Dermis blood vessel endothelial cell (primary cell): ENCODE measurements around the gene TBC1D22A. TPM values are rescaled to one million over a fixed set of nuclear protein-coding genes. Genes with fewer than 3 reads are reported as not detected.
A peak's percentile ranks its signal among the peaks of the same experiment; 100 is the strongest.

Source experiments
- DNase-seq: peaks from one replicate; pipeline ENCODE4 v3.0.0; 2010
- total RNA-seq: library from RNA; depleted of rRNA; stranded (reverse); fragments of >200 nt; gene quantifications from 2 replicates; pipeline ENCODE4 v1.2.3, GENCODE V29; 2014

Gene TBC1D22A
- total RNA-seq, 1 donor from 2014 or later, result 19.4 TPM

DNA sequence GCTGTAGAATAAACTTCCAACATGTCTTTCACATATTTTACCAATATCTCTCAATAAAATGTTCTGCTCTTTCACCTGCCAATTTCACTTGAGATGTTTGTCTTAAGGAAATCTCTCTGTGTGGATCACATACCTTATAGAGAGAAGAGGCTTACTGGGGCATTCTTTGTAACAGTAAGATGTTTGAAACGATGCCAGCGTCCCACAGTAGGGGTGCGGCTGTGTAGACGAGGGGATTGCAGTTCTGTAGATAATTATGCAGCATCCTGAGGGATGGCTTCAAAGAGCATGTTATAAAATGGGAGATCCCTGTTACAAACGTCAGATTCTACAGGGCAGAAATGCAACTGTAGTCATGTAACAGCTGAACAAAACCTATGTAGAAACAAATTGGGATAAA is 200.0 kb downstream of the TBC1D22A start:
- no peak for DNase-seq

DNA sequence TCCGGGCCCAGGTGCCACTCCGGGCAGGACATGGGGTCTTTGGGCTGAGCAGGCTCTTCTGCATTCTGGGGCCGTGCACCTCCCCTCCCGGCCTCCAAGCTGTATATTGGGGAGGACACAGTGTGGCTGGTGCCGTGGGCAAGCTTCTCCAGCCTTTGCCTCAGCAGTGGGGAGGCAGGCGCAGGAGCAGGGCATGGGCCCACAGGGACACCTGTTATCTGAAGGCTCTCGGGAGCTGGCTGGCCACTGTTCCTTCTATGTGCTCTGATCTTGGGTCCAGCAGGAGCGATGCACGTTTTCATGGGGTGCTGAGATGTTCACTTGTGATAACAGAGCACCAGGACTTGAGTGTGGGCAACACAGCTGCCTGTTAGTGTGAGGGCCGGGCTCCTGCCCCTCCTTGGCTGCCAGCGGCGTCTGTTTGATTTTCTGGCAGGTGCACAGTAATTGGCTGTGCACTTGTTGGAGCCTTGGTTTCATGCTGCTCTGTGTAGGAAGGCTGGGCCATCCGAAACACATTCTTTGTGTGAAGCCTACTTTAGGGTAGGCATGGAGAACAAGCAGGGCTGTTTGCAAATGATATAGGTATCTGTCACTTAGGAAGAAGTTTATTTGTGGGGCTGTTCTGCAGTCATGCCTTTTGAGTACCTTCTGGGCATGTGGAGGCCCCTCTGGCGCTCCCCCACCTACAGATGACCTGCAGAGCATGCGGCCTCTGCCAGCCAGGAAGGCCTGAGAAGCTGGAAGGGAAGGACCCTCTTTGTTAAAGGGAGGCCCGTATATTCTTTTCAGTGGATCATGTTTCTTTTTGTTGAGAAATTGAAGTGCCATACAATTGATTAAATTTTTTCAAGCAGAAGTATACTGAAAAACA is 201.5 kb downstream of the TBC1D22A start:
- DNase-seq, result no peak

DNA sequence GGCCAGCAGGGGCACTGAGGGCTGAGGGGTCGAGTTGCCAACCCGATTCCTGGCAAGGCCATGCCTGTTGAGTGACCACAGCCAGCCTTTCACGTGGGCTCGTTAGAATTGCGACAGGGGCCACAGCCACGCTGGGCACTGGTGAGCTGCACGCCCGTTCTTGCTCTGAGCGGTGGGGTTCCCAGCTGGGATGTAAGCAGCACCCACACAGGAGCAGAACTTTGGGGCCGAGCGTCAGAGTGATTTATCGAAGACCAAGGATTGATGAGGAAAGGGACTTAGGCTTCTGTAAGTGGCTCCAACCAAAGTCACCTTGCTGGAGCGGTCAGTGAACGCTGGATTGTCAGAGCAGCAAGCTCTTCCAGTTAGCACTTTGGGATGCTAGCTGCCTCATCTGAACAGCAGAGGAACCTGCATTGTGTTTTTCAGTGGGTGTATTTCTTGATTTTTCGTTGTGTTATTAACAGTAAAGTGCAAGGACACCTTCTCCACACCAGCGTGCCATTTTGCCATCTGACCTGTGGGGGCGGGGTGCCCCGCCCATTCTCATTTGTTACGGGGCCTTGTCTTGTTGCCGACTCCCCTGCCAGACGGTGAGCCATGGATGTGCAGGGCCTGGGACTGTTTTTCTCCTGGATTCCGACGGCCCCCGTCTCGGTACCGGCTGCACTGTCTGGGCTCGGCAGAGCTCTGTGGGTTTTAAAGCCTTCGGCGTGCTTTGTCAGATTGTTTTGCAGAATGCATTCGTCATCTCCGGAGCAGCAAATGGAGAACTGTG is 202.5 kb downstream of the TBC1D22A start:
- no peak for DNase-seq

DNA sequence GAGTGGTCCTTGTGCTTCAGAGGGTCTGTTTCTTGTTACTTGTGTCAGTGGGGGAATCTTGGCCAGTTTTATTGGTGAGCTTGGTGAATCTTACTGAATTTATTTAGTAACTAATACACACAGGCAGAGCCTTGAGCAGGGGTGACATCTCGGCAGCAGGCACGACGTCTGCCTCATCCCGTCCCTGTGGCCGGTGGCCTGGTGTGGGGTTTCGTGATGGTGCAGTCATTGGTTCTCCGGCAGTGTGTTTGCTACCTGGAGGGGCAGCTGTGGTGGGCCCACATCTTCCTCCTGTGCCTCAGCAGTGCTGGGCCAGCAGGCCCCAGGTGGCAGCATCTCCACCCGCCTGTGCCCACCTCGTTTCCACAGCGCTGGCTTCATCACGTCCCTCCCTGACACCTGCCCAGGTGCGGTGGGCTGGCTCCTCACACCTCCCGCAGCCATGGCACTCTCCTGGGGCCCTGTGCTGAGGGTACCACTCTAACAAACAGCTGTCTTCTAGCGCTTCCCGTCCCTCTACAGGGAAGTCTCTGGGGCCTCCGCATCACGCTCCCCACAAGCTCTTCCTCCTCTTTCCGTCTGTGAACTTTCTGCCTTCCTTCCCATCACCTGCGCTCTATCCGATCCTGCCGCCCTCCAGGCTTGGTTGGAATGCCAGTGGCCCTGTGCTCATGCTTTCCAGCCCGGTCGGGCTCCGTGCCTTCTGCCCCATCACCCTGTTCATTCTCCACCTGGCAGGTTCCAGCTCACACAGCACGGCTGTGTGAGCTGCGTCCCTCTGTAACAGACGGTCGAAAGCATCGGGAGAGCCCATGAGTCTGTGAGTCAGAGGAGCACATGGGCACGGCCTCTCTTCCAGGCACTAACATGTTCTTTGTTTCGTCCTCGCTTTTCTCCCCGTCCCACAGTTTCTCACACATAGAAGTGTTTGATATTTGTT is 203.4 kb downstream of the TBC1D22A start:
- no peak for DNase-seq

DNA sequence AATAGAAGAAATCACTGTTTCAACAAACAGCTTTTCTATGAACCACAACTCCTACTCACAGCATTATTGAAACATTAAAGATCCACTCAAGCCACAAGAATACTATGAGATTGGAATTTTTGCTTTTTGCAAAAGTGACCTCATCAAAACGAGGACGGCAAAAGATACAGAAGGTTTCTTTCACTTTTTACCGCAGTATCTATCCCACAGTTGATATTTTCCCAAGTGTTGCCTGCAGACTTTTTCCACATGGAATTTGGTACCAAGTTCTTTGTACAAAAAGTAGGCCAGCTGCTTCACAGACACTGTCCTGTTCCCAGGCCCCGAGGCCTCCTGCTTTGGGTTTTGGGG is 204.0 kb downstream of the TBC1D22A start:
- DNase-seq, result no peak

DNA sequence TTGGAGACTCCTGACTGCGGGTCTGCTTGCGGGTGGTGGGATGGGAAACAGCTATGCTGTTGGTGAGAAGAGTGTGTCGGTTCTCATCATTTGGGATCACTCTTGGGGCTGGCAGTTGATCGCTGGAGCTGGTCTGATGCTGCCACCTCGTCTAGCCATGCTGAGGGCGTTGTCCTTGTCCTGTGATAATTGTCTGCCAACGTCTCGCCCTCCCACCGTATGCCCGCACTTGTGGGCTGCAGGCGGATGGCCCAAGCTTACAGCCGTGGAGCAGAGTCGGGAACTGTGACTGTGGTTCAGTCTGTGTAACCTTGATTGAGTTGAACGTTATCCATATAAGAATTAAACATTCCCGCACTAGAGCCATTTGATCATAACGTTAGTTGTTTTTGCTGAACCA is 204.4 kb downstream of the TBC1D22A start:
- no peak for DNase-seq

DNA sequence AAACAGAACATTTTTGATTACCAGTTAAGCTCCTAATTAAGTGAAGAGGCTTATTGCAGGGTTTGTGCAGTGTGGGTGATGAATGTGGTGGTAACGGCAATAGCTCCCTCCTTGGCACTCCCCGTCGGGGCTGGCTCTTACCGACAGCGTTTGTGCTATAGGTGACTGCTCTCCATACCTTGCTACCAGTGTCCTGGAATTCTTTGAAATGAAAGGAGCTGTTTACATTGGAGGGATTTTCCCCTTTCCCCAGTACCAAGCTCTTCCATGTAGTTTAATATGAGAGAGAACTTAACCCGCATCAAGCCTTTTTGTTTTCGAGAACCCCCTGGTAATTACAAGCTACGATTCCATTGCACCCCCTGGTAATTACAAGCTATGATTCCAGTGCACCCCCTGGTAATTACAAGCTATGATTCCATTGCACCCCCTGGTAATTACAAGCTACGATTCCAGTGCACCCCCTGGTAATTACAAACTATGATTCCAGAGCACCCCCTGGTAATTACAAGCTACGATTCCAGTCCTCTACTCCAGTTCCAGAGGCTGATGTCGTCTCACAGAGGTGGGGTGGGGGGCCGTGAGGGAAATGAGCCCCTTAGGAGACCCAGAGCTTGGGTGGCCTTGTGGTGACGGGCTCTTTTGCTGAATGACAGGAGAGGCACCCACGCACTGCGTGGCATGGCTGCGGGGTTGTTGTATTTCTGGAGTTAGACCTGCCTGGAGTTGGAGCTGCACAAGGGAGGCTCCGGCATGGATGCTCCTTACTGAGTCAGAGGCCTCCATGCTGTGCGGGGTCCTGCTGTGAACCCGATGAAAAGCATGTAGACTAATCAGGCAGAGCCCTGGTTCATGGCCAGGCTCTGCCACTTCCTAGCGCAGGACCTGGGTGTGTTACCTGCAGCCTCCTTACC is 205.3 kb downstream of the TBC1D22A start:
- no peak for DNase-seq

DNA sequence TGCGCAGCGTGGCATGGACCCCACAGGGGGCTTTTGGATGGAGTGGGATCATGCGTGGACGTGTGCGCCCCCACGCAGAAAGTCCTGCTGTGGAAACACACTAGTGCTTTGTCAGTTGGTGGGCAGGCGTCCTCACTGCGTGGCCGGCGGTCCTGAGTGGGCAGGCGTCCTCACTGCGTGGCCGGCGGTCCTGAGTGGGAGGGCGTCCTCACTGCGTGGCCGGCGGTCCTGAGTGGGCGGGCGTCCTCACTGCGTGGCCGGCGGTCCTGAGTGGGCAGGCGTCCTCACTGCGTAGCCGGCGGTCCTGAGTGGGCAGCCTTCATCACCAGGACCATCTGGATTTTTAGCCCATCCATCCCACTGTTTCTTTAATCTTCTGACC is 205.9 kb downstream of the TBC1D22A start:
- no peak for DNase-seq

DNA sequence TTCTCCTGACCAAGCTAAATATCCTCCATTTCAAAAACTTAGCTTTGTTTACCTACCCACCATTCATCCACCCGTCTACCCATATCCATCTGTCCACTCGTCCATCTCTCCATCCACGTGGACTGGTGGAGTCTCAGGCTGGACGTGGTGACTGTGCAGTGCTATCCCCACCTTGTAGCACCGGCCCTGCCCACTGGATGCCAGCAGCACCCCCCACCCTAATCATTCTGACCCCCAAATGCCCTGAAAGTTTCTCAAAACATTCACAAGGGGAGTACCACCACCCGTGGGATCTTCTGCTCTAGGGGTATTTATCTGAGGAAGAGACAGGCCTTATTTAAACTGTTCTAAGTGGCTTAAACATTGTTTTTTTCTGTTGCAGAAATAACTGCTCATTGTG is 206.4 kb downstream of the TBC1D22A start:
- no peak for DNase-seq

DNA sequence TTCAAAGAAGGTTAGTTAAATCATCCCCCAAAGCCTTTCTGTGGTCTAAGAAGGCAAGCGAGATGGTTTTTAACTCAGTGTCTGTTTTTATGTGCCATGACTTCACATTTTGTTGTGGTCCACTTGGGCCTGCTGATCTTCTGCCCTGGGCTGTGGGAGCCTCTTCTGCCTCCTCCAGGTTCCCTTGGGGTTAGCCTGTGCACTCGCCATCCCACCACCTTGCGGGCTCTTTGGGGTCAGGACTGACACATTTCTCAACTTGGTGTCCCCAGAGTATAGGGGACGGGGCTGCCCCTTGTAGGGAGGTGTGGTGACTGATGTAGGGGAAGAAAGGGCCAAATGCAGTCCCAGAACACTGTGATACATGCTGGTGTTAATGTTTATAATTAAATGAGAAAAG is 207.0 kb downstream of the TBC1D22A start:
- DNase-seq, result no peak

DNA sequence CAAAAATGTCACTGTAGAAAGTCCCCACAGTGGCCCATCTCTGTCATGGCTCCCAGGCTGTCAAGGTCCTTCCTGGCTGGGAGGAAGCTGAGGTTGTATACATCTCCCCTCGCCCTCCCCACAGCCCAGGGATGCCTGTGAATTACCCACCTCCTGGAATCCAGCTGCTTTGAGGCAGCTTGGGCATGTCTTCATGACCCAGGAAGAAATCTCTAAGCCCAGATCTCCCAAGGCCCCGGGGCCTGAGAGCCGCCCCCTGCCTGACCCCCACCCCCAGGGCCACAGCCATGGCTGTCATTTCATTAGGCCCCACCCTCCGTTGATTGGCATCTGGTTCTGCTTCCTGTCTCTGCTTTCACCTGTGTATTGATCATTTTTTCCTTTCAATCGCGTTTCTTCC is 207.5 kb downstream of the TBC1D22A start:
- no peak for DNase-seq

DNA sequence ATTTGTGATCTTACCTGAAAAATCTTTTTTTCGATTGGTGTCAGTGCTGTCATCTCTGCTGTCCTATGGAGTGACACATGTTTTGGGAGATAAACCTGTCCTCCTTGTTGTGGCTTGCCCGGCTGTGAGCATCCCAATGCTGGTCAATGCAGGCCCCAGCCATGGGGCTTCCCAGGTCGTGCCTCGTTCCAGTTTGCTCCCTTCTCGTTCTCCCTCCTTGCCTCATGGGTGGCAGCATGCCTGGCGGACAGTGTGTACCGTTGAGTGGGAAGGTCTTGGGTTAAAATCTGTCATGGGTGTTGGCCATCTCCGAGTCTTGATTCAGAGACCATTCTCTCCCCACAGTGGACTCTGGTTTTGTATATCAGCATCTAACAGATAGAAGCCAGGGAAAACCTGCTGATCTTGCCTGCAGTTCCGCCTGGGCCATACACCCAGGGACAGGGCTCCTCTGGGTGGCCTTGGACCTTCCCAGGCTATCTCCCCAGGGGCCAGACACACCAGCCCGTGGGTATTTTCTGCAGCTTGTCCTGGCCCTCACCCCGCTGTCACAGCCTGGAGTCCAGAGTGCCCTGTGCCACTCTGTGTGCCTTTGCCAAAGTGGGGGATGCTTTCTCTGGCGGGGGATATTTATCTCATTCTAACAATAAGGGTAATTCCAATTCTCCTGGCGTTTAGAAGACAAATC is 208.1 kb downstream of the TBC1D22A start:
- no peak for DNase-seq

DNA sequence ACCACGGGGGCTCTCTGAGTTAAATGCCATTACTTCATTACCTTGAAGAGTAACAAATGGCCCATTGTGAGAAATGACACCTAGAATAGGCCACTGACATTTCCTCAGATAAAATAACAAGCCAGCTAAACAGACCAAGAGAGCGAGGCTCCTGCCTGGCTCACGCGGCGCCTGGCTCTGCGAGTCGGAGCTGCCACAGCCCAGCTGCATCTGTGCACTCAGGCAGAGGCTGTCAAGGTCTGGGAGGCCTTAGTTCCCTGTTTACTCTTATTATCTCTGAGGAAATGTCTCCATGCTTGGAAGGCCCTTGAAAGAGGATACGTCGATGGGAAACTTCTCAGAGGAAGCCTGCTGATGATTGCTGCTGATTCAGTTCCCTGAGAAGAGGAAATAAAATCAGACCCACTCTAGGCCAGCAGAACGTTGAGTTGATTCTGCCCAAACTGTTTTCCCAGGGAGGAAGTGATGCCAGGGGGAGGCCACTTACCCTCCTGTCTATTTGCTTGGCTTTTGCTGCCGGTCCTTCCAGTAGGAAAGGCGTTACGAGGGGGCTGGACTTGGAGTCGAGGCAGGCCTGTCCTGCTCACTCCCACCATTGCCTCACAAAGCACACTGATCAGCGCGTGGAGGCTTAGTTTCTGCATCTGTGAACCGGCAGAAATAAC is 208.8 kb downstream of the TBC1D22A start:
- DNase-seq, result peak; percentile 97

DNA sequence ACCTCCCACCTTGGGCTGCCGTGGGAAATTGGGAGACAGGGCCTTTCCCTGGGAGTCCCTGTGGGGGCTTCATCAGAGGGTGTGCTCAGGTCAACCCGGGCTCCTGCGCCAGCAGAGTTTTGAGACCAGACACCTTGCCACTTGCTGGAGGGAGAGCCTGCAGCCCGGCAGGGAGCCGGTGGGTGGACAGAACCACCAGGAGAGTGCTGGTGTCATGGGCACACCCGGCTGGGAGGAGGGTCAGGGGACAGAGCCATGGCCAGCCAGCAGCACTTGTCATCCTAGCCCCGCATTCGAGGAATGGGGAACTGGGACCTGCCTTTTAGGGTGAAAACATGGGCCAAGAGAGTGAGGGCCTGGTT is 209.3 kb downstream of the TBC1D22A start:
- no peak for DNase-seq

DNA sequence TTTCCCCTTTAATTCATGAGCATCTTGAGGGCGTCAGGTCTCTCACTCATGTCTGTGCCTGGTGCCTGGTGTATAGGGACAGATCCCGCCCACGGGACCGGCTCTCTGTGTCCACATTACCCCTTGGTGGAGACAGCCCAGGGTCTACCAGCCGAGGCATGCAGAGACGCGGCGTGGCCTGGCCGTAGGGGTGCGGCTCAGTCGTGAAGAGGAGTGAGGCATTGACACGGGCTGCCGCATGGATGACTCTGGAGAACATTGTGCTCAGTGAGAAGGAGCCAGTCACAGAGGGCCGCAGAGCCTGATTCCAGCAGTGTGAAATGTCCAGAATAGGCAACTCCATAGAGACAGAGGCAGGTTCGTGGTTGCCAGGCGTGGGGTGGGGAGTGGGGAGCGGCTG is 209.8 kb downstream of the TBC1D22A start:
- no peak for DNase-seq

DNA sequence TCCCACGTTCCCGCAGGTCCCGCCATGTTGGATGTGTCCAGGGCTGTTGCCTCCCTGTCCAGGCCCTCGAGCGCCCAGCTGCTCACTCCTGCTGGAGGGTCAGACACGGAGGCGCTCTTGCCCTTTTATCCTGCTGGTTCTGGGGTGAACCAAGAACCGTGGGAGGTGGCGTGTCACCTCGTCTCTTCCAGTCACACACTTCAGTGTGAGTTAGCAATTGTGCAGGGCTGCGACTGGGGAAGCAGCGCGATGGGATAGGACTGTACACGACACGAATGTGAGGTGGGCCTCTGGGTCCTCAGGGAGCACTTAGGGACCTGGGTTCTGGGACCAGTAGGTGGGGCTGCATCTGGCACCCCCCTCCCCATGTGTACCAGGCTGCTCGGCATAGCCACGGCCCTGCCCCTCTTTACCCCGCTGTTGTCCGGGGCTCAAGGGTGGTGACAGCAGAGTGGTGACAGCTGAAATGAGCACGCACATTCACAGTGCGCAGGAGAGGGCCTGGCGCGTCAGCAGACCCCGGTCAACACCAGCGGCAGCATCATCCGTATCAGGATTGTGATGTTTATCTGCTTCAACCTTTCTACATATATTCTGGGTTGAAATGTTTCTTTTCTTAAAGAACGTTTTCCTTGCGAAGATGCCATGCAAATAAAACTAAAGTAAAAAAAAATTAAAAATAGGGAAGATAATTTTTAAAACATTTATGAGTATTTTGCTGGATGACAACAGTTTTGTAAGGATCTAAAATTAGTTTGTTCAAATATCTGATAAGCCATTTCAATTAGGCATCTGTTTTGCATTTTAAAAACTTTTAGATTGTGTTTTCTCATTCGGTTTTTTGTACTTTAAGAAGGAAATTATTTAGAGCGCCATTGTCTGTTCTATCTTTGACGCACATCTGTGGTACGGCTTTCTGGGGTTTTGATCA is 210.7 kb downstream of the TBC1D22A start:
- no peak for DNase-seq

DNA sequence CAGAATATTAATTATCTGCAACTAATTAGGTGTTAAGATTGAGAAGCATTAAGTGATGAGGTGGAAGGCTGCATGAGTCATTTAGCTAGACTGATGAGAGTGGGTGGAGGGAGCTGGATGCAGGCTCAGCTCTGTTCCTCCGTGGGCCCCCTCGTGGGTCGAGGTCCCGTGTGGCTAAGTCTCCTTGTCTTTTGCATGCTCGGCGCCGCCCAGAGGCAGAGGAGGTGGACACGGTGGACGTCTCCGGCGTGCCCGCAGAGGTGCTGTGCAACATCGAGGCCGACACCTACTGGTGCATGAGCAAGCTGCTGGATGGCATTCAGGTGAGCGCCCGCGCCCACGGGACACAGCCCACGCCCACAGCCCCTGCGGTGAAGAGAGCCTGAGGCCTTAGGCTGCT is 211.6 kb downstream of the TBC1D22A start:
- DNase-seq, result no peak

DNA sequence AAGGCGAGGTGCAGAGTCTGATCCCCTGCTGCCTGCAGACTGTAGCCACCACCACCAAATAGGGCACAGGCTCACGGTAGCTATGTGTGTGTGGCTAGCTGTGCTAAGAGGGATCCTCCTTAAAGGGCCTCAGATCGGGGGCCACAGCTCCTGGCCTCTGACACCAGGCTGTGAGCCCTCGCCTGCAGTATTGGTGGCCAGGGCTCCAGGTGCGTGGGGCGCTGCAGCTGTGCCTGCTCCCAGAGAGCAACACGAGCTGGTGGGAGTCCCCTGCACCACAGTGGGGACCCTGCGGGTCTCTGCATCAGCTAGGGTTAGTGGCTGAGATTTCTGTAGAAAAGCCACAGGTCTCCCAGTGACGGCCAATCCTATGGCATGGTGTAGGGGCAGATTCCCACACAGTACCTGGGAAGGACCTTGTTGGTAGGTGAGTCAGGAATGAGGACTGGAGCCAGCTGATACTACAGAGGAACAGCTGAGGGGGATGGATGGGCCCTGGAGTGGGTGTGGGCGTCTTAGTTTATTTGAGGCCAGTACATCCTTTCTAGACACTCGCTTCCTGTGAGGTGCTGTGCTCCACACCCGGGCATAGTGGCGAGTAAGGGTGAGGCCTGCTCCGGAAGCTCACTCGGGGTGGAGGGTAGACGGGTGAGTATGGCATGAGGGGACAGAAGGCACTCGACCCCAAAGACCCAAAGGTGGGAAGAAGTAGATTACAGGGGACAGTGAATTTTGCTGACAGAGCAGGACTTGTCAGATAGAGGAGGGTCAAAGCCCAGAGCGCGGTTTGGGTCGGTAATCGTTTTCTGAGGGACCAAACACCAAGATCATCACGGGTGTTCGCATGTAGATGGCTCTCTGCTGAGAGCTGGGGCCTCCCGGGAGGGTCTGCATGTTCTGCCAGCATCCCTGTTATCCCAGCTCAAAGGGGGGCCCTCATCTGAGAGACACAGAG is 212.5 kb downstream of the TBC1D22A start:
- DNase-seq, result no peak
